Activated T-cell treated with anti-CD3 and anti-CD28 coated beads, Interleukin-2, amount 50 U/mL, for 4 hours (primary cell): ENCODE measurements around the gene MYOD1. TPM values are rescaled to one million over a fixed set of nuclear protein-coding genes. Genes with fewer than 3 reads are reported as not detected.

Experiments
- total RNA-seq, 3 donors: library from RNA; stranded (reverse); gene quantifications; one replicate each; pipeline ENCODE4 v1.2.1, GENCODE V29; 2021

Gene MYOD1
- total RNA-seq, 3 donors from 2014 or later = not detected

Other genes starting within 250 kb of the MYOD1 start
- not detected for gene ABCC8, start 242.7 kb upstream of the MYOD1 start, total RNA-seq
- not detected for gene USH1C, start 175.2 kb upstream of the MYOD1 start, total RNA-seq
- gene OTOG, start 172.3 kb upstream of the MYOD1 start, total RNA-seq = not detected
- not detected for gene KCNC1, start 15.2 kb downstream of the MYOD1 start, total RNA-seq